Neutrophil (primary cell): ENCODE results near the gene DOK6.

Source experiments
- H3K27ac ChIP-seq: fragments of 200-600 bp; sonication (generic); 2 replicates; pipeline ENCODE4 v1.5.1; 2016; ENCODE audit warnings: mild to moderate bottlenecking, moderate library complexity
- H3K27me3 ChIP-seq: fragments of 200-600 bp; sonication (generic); 2 replicates; pipeline ENCODE4 v1.6.0; 2016; ENCODE audit warnings: mild to moderate bottlenecking
- H3K36me3 ChIP-seq: fragments of 200-600 bp; sonication (generic); 2 replicates; pipeline ENCODE4 v1.5.1; 2017
- H3K4me1 ChIP-seq, 2 experiments: fragments of 200-600 bp in 1 of 2; sonication (generic) in 1 of 2; 1 replicate in 1 of 2; 2 replicates in 1 of 2; pipeline versions ENCODE4 v1.5.1 to v1.6.1; 2013 to 2016; ENCODE audit warnings: low read depth in 1 of 2, low read length in 1 of 2, mild to moderate bottlenecking in 1 of 2, moderate library complexity in 1 of 2; ENCODE audit not compliant: control insufficient read depth in 1 of 2, insufficient read depth in 1 of 2
- H3K4me3 ChIP-seq, 2 experiments: fragments of 200-600 bp in 1 of 2; sonication (generic) in 1 of 2; 1 replicate in 1 of 2; 2 replicates in 1 of 2; pipeline ENCODE4 v1.5.1; 2013 to 2016; ENCODE audit warnings: low read depth in 1 of 2, low read length in 1 of 2, mild to moderate bottlenecking in 1 of 2, moderate library complexity in 1 of 2
- H3K9me3 ChIP-seq: fragments of 200-600 bp; sonication (generic); 2 replicates; pipeline ENCODE4 v1.5.1; 2016
- CTCF ChIP-seq: fragments of 200-600 bp; sonication (generic); IDR thresholded peaks from 2 replicates; pipeline ENCODE4 v1.5.1; 2016; ENCODE audit warnings: antibody characterized with exemption

Gene DOK6

GRCh38 chr18:69626171-69626570, 225.5 kb downstream of the DOK6 start:
- H3K9me3 ChIP-seq, result no peaks in the 10 kb centered on the region
- no peaks in the 10 kb centered on the region for H3K4me1 ChIP-seq
- no peak overlapping the region for H3K27ac ChIP-seq
- no peaks in the 10 kb centered on the region for H3K27me3 ChIP-seq
- H3K4me3 ChIP-seq, result no peak overlapping the region
- TF ChIP-seq CTCF, result no peak
- H3K36me3 ChIP-seq, result no peaks in the 10 kb centered on the region

- TF ChIP-seq CTCF, result no peak
- Histone ChIP-seq H3K9me3 (no peaks in the 10 kb centered on the region), H3K4me3 (no peak overlapping the region), H3K27me3 (no peaks in the 10 kb centered on the region), H3K36me3 (no peaks in the 10 kb centered on the region), H3K27ac (no peak overlapping the region), H3K4me1 (no peaks in the 10 kb centered on the region)
Observed at GRCh38 chr18:69626643-69627242, 226.1 kb downstream of the DOK6 start.

GRCh38 chr18:69628774-69629359, 228.2 kb downstream of the DOK6 start:
- Histone ChIP-seq H3K4me3 (no peak overlapping the region), H3K9me3 (no peaks in the 10 kb centered on the region), H3K36me3 (no peaks in the 10 kb centered on the region), H3K4me1 (no peaks in the 10 kb centered on the region), H3K27ac (no peak overlapping the region), H3K27me3 (no peaks in the 10 kb centered on the region)
- TF ChIP-seq CTCF, result no peak

GRCh38 chr18:69631281-69631680, 230.6 kb downstream of the DOK6 start:
- Histone ChIP-seq H3K27ac (no peak overlapping the region), H3K27me3 (no peaks in the 10 kb centered on the region), H3K4me3 (no peak overlapping the region), H3K4me1 (no peaks in the 10 kb centered on the region), H3K36me3 (no peaks in the 10 kb centered on the region), H3K9me3 (no peaks in the 10 kb centered on the region)
- TF ChIP-seq CTCF, result no peak

GRCh38 chr18:69635482-69635881, 234.8 kb downstream of the DOK6 start:
- Histone ChIP-seq H3K27me3 (no peaks in the 10 kb centered on the region), H3K4me3 (no peak overlapping the region), H3K27ac (no peak overlapping the region), H3K36me3 (no peaks in the 10 kb centered on the region), H3K4me1 (no peaks in the 10 kb centered on the region), H3K9me3 (no peaks in the 10 kb centered on the region)
- TF ChIP-seq CTCF, result no peak
